Measurements from ENCODE around the gene PPCDC.
A peak's percentile ranks its signal among the peaks of the same experiment; 100 is the strongest.

The PPCDC gene

DNA sequence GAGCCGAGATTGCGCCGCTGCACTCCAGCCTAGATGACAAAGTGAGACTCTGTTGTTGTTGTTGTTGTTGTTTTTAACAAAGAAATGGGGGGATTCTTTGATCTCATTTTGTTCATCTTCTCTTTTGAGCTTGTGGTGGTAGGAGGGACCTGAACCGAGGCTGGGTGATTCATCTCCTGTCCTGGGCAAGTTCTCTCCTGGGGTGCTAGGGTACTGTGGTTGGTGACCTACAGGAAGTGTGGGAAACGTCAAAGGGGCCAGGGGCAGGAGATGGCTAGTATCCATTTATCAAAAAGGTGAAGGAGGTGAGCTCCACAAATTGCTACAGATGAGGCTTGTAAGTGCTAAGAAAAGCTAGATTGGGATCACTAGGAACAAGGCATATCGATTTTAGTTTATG is 14.3 kb downstream of the PPCDC start:
- TF ChIP-seq, protein P1, sequence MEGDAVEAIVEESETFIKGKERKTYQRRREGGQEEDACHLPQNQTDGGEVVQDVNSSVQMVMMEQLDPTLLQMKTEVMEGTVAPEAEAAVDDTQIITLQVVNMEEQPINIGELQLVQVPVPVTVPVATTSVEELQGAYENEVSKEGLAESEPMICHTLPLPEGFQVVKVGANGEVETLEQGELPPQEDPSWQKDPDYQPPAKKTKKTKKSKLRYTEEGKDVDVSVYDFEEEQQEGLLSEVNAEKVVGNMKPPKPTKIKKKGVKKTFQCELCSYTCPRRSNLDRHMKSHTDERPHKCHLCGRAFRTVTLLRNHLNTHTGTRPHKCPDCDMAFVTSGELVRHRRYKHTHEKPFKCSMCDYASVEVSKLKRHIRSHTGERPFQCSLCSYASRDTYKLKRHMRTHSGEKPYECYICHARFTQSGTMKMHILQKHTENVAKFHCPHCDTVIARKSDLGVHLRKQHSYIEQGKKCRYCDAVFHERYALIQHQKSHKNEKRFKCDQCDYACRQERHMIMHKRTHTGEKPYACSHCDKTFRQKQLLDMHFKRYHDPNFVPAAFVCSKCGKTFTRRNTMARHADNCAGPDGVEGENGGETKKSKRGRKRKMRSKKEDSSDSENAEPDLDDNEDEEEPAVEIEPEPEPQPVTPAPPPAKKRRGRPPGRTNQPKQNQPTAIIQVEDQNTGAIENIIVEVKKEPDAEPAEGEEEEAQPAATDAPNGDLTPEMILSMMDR (conservative IDR thresholded peaks at IDR 0.05; ENCODE audit: low read depth, low read length): no peak
- peak; percentile 58 for DNase-seq (ENCODE audit: low read depth)
- no peak overlapping the region for H3K4me3 ChIP-seq (ENCODE audit: low read depth, low read length)

GRCh38 chr15:75038231-75038630 is 14.8 kb downstream of the PPCDC start:
- TF ChIP-seq, protein P1 (conservative IDR thresholded peaks at IDR 0.05; ENCODE audit: low read depth, low read length): no peak
- H3K4me3 ChIP-seq (ENCODE audit: low read depth, low read length): no peak overlapping the region
- no peak for DNase-seq (ENCODE audit: low read depth)

DNA sequence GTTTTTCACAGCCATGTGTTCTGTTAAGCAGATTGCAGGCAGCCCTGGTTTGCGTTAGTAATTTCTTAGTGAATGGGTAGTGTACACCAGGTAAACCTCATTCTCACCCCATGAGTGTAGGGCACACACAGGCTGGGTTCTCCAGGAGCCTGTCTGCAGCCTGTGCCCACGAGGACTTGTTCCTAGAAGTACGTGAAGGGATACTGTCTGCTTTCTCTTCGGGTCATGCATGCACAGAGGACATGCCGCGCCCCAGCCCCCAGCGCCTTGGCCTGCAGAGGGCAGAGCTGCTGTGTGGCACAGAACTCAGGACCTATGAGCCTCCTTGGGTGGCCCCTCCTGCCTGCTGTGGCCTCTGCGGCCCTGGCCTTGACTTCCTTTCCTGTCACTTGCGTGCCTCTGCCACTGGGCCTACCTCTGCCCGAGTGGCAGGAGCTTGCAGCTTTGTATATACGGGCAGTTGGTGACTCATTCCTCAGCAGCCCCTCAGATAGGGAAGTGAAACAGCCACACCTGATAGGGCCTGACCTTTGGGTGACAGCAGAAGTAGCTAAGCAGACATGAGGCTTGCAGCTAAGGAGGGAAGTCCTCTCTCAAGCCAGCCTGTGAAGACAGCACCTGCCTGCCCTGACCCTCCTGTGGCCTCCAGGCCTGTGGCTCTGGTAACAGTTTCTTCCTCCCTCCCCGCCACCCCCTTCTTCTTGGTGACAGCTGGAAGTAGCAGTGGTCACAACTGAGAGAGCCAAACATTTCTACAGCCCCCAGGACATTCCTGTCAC is 19.5 kb downstream of the PPCDC start:
- H3K4me3 ChIP-seq (ENCODE audit: low read depth, low read length): no peak overlapping the region
- DNase-seq (ENCODE audit: low read depth): peak; percentile 24
- TF ChIP-seq, protein P1 (conservative IDR thresholded peaks at IDR 0.05; ENCODE audit: low read depth, low read length): peak; percentile 45

GRCh38 chr15:75043509-75044257 is 20.3 kb downstream of the PPCDC start:
- TF ChIP-seq, protein P1 (conservative IDR thresholded peaks at IDR 0.05; ENCODE audit: low read depth, low read length): peak; percentile 84
- no peak overlapping the region for H3K4me3 ChIP-seq (ENCODE audit: low read depth, low read length)
- peak; percentile 100 for DNase-seq (ENCODE audit: low read depth)

DNA sequence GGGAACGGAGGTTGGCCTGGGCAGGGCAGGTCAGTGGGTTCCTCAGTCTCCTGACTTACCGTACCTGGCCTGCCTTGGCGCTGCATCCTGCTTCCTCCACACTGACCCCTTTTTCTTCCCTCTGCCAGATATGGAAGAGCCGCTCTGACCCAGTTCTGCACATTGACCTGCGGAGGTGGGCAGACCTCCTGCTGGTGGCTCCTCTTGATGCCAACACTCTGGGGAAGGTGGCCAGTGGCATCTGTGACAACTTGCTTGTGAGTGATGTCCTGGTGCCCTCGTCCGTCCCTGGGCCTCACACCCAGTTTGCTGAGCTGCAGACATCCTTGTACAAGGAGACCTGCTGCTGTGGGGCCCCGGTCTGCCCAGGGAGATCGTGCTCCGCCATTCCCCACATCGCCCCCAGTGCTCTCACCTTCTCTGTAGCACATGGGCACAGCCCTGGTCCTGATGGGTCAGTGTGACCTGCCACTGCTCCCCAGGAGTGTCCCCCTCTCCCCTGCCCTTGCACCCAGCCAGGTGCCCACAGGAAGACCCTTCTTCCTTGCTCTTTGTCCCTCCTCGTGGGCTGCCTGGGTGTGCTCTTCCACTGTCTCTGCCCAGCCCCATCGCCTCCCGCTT is 21.0 kb downstream of the PPCDC start:
- TF ChIP-seq, protein P1 (conservative IDR thresholded peaks at IDR 0.05; ENCODE audit: low read depth, low read length): no peak
- no peak overlapping the region for H3K4me3 ChIP-seq (ENCODE audit: low read depth, low read length)

GRCh38 chr15:75045332-75046015 is 22.1 kb downstream of the PPCDC start:
- TF ChIP-seq, protein P1 (conservative IDR thresholded peaks at IDR 0.05; ENCODE audit: low read depth, low read length): no peak
- DNase-seq (ENCODE audit: low read depth): no peak
- no peak overlapping the region for H3K4me3 ChIP-seq (ENCODE audit: low read depth, low read length)

More for the DNA sequence above, 21.0 kb downstream of the PPCDC start:
- no peak for DNase-seq (ENCODE audit: low read depth)

Measured in choroid plexus epithelial cell (primary cell).